Stimulated activated CD4-positive, alpha-beta T cell treated with anti-CD3 and anti-CD28 coated beads, Interleukin-4, amount 100 ng/mL, for 4 hours (primary cell): ENCODE data around the gene CCDC27.
"Not testable (repeated sequence)": the region's sequence is repeated elsewhere in the genome, so short reads cannot be mapped to it uniquely, and the experiment has no call there.

Experiments used
- DNase-seq, 2 experiments: peaks; one replicate each; pipeline ENCODE4 v3.0.0-alpha.2; 2020

Gene CCDC27

DNA sequence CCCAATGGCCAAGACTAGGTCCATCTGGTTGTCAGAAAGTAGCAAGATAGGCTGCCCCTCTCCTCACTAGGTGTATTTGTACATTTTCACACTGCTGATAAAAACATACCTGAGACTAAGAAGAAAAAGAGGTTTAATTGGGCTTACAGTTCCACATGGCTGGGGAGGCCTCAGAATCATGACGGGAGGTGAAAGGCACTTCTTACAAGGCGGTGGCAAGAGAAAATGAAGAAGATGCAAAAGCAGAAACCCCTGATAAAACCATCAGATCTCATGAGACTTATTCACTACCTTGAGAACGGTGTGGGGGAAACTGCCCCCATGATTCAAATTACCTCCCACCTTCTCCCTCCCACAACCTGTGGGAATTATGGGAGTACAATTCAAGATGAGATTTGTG, 48.5 kb downstream of the CCDC27 start:
- not testable (repeated sequence) for DNase-seq

DNA sequence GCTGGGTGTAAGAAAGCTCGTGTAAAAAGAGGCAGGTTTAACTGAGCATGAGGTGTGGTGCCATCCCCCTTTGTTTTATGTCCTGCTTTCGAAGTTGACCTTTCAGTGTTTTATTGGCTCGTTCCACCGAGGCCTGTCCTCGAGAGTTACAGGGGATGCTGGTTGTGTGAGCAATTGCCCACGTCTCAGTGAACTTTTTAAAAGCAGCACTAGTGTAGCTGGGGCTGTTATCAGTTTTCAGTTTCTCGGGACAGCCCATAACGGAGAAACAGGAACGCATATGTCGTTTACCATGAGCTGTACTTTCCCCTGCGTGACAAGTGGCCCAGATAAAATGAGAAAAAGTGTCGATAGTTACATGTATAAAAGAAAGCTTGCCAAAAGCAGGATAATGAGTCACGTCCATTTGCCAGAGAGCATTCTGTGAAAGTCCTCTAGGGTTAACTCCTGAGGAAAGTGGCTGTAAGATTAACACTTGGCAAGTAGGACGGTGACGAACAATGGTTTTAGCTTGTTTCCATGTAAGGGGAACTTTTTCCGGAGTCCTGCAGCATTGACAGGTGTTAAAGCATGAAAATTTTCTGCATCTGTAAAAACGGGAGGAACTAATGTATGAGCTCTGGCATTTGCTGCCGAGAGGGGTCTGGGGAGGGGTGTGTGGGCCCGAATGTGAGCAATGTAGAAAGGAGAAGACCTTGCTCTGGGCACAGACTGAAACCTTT, 51.8 kb downstream of the CCDC27 start:
- DNase-seq = no peak

DNA sequence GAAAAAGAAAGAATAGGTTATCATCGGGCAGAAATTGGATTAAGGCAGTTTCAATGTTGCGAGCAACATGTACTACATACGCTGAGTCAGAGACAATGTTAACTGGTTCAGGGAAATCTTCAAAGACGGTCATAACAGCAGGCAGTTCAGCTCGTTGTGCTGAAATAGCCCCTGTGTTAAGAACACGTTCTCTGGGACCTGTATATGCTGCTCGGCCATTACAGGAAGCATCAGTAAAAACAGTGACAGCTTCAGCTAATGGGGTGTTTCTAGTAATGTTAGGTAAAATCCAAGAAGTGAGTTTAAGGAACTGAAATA, 52.3 kb downstream of the CCDC27 start:
- DNase-seq = not testable (repeated sequence)

DNA sequence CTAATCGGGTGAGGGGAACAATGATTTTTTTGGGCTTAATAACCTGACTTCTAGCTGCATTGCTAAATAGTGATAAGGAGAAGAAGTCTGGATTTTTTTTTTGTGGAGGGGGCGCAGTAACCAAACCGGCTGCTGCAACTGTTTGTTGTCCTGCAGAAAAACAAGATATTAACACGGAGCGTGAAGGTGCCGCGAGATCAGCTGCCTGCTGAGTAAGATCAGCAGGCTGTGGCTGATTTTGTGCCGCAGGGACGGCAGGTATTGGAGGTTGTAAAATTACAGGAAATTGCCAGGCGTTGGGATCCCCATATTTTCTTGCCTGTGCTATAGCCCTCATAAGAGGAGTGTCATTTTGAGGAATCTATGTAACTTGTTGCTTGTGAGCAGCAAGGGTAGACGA, 52.8 kb downstream of the CCDC27 start:
- DNase-seq = no peak

DNA sequence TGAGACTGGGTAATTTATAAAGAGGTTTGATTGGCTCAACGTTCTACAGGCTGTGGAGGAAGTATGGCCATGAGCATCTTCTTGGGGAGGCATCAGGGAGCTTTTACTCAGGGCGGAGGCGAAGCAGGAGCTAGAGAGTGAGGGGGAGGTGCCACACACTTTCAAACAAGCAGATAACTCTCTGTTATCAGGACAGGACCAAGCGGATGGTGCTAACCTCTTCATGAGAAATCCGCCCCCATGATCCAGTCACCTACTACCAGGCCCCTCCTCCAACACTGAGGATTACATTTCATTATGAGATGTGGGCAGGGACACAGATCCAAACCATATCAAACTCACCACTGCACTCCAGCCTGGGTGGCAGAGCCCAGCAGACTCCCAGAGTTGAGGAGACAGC, 55.5 kb downstream of the CCDC27 start:
- no peak for DNase-seq

DNA sequence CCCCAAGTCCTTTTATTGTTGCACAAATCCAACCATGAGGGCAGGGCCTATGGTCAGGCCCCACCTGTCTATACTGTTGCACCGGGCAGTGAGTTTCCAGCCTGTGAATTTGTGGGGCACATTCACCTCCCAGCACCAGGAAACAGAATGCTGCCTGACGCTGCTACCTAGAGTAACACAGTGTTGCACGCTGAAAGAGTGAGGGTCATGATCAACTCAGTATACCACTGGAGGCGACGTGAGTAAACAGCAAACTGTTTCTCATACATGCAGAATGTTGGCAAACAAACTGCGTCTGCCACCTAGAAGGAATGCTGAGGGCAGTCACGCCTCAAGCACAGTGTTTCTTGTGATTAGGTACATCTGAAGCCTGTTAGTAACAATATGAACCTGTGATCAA, 57.4 kb downstream of the CCDC27 start:
- no peak for DNase-seq

DNA sequence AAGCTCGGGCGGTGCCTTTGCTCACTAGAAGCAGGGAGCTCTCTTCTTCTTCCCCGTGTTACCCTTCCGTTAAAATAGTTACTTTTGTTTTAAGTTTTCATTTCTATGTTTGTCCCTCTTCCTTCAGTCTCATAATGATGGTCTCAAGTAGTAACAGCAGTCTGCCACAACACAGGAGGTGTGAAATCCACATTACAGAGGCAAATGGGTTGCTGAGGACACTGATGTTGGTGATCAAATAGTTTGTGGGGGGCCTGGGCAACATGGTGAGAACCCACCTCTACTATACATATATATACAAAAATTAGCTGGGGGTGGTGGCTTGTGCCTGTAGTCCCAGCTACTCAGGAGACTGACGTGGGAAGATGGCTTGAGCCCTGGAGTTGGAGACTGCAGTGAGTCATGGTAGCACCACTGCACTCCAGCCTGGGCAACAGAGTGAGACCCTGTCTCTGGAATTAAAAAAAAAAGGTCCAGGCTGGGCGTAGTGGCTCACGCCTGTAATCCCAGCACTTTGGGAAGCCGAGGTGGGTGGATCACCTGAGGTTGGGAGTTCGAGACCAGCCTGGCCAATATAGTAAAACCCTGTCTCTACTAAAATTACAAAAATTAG, 58.0 kb downstream of the CCDC27 start:
- DNase-seq = not testable (repeated sequence)

DNA sequence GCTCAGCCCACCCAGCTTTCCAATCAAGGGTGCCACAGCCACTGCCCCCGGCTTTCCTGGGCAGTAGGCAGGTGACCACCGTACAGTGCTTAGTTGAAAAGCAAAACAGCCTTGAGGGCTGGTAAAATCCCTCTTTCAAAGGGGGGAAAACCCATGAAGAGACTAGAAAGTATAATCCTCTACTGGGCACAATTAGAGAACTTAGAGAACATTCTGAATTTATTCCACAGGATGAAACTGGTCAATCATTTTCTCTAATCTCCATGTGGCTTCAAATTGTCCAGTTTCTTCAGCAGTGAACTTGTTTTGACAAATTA, 59.3 kb downstream of the CCDC27 start:
- no peak for DNase-seq

DNA sequence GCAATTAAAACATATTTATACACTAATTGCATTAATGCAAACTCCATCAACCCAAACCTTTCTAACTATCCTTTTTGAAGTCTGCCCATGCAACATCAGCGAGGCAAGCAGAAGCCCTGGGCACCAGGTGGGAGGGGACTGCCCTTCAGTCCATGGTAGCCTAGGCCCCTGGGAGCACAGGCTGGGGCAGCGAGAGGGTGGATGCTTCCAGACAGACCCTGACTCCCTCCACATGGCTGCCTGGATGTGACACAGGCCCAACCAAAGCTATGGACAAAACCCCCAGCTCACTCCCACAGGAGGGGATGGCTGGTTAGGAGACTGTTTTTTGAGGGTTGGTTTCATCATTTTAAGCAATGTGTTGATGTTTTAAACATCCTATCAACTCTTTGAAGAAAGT, 61.8 kb downstream of the CCDC27 start:
- DNase-seq = no peak

DNA sequence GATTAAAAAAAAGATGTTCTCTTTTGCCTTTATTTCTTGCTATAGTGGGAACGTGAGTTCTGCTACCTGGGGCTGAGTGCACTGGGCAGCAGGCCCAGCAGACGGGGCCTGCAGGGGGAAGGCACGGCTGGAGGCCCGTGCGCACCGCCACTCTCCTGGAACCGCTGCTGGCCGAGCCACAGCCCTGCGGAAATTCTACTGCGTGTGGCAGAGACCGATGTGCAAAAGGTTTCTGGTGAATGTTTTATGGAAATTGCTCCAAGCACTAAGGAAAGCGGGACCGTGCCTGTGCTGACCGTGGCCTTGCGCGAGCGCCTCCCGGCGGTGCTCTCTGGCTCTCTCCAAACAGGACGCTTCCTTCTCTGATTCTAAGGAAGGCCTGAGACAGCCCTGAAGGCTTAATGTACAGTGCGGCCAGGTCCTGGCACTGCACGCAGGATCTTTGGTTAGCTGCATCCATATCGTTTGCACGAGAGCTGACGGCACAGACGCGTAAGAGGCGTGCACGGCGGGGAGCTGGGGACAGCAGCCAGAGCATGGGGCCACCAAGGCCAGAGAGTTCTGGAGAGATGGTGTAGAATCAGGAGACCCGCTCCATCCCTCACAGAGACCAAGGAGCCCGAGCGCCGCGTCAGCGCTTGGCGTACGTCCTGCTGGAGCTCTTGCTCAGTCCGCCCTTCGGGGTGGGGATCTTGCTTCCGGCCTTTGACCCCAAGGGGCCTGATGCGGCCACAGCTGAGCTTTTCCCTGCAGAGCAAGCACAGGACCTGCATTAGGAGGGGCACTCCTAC, 62.7 kb downstream of the CCDC27 start:
- no peak for DNase-seq

DNA sequence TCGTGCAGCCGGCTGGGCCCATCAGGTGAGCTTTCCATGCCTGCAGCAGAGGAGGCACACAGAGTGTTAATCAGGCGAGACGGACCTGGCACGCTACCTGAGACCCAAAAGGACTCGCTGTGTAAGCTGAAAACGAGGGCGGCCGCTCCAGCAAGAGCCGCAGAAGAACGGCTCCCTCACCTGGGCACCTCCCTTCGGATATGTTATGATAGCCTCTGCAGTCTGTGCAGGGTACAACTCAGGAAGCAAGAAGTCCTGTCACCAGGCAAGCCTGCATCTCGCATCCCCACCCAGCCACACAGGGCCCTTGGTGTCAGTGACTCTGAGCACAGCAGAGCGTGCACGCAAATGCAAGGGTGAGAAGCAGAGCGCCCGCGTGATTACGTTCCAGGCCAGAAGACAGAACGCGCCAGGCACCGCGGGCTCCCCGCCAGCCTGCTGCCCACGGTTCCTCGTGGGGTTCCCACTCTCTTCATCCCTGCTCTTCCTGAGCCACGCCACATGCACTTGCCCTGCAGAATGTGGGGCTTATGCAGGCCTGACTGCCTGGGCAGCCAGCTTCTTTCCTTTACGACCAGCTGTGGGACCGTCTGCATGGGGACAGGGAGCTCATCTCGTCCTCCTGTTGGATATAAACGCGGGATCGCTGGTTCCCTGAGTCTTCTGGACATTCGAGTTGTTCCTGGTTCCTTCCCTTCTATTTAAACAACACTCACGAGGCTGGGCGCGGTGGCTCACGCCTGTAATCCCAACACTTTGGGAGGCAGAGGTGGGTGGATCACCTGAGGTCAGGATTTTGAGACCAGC, 64.3 kb downstream of the CCDC27 start:
- no peak for DNase-seq

DNA sequence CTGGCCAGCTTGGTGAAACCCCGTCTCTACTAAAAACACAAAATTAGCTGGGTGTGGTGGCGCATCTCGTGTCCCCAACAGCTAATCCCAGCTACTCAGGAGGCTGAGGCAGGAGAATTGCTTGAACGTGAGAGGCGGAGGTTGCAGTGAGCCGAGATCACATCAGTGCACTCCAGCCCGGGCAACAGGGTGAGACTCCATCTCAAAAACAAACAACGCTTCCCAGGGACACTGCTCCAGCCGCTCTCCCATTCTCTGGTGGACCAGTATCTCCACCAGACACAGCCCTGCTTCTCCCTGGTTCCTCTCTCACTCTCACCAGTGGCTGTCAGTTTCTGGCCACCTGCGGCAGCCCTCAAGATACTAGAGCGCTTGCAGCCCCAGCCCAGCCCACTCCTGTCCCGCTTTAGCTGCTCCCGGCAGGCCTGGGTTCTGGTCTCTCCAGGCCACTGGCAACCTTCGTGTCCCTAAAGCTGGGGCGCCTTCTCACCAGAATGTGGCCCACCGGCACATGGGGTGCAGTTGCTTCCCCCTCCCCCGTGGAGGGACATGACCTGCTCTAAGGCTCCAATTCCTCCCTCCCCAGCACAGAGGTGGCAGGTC, 65.0 kb downstream of the CCDC27 start:
- DNase-seq = no peak

DNA sequence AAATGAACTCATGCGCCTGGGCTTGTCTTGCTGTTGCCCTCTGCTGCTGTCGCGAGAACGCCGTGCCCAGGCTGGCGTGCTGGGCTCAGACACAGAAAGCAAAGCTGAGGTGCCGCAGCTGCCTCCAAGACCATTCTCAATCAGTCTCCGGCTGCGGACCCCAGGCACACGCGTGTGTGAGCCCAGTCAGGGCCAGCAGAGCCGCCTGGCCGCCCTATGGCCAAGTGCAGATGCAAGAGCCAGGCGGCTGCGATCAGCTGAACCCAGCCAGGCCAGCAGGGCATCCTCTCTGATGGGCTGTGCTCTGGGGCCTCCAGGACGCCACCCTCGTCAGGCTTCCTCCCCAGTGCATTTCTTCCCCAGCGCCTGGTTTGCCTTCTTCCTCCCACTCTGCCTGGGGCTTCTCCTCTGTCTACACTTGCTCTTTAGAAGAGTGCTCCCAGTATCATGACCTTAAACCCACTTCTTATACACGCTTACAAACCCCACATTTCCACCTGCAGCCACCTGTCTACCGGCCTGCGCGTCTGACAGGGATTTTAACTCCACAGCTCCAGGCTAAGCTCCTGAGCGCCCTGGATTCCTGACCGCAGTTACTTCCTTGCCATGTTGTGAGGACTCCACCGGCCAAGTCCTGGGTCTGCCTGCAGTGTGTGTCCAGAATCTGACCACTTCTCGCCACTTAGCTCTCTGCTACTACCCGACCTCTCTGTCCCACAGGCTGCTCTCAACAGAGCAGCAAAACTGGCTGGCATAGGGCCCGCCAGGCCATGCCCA, 65.8 kb downstream of the CCDC27 start:
- no peak for DNase-seq

DNA sequence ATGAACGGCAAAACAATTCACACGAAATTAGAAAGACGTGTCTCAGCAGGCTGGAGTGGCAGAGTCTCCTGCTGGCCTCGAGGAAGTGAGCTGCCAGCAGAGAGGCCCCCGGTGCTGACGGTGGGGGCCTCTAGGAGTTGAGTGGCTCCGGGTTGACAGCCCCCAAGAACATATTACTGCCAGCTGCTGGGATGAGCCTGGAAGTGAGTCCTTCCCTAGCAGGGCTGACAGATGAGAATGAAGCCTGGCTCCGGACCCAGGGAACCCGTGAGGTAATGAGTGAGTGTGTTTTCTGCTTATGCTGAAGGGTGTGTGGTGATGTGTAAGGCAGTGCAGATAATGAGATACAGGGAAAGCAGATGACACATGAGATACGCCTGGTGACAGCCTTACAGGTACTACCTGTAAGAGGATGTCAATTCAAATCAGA, 67.5 kb downstream of the CCDC27 start:
- DNase-seq = no peak

DNA sequence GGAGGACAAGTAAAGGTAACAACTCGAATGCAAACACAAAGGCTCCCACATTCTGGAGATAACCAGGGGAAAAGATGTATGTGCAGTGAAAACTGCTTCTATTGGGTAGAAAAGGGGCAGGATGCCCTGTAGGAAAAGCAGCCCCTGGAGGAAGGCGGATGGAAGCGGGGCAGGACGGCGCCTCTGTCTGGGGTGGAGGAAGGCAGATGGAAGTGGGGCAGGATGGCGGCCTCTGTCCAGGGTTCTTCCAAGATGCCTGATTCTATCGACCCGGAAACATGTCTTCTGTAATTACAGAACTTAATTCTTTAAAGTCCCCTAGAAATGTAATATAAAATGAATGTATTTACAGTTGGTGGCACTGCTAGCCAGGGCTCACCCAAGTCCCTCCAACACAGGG, 68.1 kb downstream of the CCDC27 start:
- DNase-seq = no peak

DNA sequence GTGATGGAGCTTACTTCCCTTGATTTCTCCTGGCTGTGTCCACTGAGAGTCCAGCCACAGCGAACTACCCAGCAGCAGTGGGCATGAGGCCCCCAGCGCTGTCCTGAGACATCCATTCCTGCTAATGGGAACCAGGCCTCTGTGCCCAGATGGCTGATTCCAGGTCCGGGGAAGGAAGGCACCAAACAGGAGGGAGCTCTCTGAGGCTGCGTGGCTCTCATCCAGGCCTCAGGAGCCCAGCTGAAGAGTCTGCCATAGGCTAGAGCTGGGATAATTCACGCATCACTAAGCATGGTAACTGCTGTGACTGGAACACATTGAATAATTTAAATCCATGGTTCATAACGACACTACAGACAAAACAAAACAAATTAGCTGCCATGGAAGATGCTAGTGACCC, 68.8 kb downstream of the CCDC27 start:
- no peak for DNase-seq
